ENCODE data around the gene RNU11.
"Not testable (repeated sequence)": the region's sequence is repeated elsewhere in the genome, so short reads cannot be mapped to it uniquely, and the experiment has no call there.

RNU11 gene

DNA sequence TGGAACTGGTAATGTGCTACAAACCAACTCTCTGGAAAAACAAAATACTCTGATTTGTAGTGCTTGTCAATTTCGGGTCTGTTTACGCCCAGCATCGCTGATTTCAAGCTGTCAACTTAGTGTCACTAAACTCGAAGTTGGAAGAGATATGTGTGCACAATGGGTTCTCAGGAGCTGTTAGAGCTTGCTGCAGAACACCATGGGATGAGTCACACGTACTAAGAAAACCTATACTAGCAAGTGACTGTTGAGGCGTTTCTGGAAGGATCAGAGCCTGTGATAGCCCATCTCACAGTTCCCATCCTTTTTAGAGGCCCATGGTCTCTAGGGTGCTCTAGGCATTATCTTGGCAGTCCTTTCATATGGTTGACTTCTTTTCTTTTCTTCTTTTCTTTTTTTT lies 34.4 kb downstream of the RNU11 start:
- no peak for DNase-seq (ENCODE audit: extremely low read depth, low read depth)
- TF ChIP-seq, protein P1, sequence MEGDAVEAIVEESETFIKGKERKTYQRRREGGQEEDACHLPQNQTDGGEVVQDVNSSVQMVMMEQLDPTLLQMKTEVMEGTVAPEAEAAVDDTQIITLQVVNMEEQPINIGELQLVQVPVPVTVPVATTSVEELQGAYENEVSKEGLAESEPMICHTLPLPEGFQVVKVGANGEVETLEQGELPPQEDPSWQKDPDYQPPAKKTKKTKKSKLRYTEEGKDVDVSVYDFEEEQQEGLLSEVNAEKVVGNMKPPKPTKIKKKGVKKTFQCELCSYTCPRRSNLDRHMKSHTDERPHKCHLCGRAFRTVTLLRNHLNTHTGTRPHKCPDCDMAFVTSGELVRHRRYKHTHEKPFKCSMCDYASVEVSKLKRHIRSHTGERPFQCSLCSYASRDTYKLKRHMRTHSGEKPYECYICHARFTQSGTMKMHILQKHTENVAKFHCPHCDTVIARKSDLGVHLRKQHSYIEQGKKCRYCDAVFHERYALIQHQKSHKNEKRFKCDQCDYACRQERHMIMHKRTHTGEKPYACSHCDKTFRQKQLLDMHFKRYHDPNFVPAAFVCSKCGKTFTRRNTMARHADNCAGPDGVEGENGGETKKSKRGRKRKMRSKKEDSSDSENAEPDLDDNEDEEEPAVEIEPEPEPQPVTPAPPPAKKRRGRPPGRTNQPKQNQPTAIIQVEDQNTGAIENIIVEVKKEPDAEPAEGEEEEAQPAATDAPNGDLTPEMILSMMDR (IDR thresholded peaks at IDR 0.05; ENCODE audit: low read depth, low read length, missing control alignments) = no peak
- H3K4me3 ChIP-seq (replicated peaks; ENCODE audit: low read depth, low read length) = no peak overlapping the region

DNA sequence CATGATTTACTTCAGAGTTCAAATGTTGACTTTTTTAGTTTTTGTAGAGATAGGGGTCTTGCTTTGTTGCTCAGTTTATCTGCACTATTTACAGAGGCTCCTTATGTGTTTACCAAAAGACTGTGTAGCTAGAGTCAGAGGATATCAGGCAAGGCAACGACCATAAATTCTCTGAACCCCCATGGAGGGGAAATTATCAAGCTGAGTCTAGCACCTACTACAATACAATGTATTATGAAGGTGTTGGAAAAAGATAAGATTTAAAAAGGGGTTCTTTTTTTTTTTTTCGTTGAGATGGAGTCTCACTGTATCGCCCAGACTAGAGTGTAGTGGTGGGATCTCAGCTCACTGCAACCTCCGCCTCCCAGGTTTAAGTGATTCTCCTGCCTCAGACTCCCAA lies 36.5 kb downstream of the RNU11 start:
- TF ChIP-seq, protein P1 (IDR thresholded peaks at IDR 0.05; ENCODE audit: low read depth, low read length, missing control alignments) = no peak
- no peak for DNase-seq (ENCODE audit: extremely low read depth, low read depth)
- no peak overlapping the region for H3K4me3 ChIP-seq (replicated peaks; ENCODE audit: low read depth, low read length)

DNA sequence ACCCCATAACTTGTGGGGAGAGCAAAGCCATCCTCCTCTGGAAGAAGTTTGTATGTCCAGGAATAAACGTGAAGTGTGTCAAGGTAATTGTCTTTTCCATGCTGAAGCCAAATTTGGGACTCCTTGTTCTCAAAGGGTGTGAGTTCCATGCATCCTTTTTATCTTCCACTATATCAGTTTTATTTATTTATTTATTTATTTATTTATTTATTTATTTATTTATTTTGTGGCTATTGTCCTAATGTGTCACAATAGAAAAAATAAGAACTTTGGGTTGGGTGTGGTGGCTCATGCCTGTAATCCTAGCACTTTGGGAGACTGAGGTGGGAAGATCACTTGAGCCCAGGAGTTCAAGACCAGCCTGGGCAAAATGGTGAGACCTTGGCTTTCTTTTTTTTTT lies 43.2 kb downstream of the RNU11 start:
- H3K4me3 ChIP-seq (replicated peaks; ENCODE audit: low read depth, low read length); DNase-seq (ENCODE audit: extremely low read depth, low read depth): not testable (repeated sequence)
